ENCODE data around the gene KRT2. TPM values are rescaled to one million over a fixed set of nuclear protein-coding genes. Genes with fewer than 3 reads are reported as not detected.
A peak's percentile ranks its signal among the peaks of the same experiment; 100 is the strongest.

The KRT2 gene
- total and polyA plus RNA-seq, 9 of the 15 experiments (the other 6 are each of a cell fraction or from before 2014, with no cell fraction given): 0.03 to 0.69 (median 0.07) TPM; not detected in 2

- Histone ChIP-seq H3K4me2 (ENCODE audit: insufficient read depth, low read length) (no peak overlapping the region), H3K27me3 (ENCODE audit: control insufficient read depth in 2 of 2, insufficient read depth in 2 of 2, low read length in 2 of 2) (no peaks in the 10 kb centered on the region), H3K79me2 (ENCODE audit: control insufficient read depth, insufficient read depth, low read length) (no peaks in the 10 kb centered on the region), H4K20me1 (replicated peaks; ENCODE audit: control insufficient read depth, insufficient read depth, low read length) (no peaks in the 10 kb centered on the region), H3K27ac (ENCODE audit: extremely low read depth, low read depth, low read length) (no peak overlapping the region), H3K9ac (ENCODE audit: insufficient read depth in 1 of 2, low read depth in 2 of 2, low read length in 2 of 2) (no peak overlapping the region), H3K36me3 (ENCODE audit: control insufficient read depth, insufficient read depth, low read length) (no peaks in the 10 kb centered on the region), H3K4me1 (replicated peaks in 1 of 2; ENCODE audit: control insufficient read depth in 2 of 2, insufficient read depth in 2 of 2, low read length in 2 of 2) (peaks cover 49 to 58% of the 10 kb centered on the region in 2 experiments), H2AFZ (ENCODE audit: low read depth, low read length) (no peak overlapping the region), H3K9me3 (replicated peaks; ENCODE audit: control insufficient read depth, insufficient read depth, low read depth, low read length) (no peaks in the 10 kb centered on the region), H3K9me1 (ENCODE audit: control insufficient read depth, insufficient read depth, low read length) (peaks cover 2% of the 10 kb centered on the region), H3K4me3 (no peak overlapping the region)
- DNase-seq (ENCODE audit: extremely low read depth in 1 of 4, low spot score in 3 of 4) (peak in 1 of 4 experiments; percentile 17), FAIRE-seq (no peak), ATAC-seq (no peak)
- CTCF ChIA-PET (ENCODE audit: low intra/inter-chr PET ratio): no interaction called here
- BruUV-seq (replicated peaks): no TSS peak
- POLR2A ChIA-PET: interaction anchor here (0.7 kb wide), 1 partner anchor 15 kb away, joined by 3 read pairs; no protein-coding TSS in a partner anchor
- 90% methylated on average over 6 of the region's 7 CpGs for WGBS (ENCODE audit: insufficient coverage, low coverage, missing lambda C conversion rate)
- in situ Hi-C loops (cut with MboI) (no loop called here), intact Hi-C loops (cut with micrococcal nuclease) (no loop called here)
- TF ChIP-seq ZNF766 (CRISPR knock-in tag; conservative IDR thresholded peaks at IDR 0.05): 0 out of 2 replicates have a peak, but pooled peaks have one; percentile 12
- no peak for TF ChIP-seq ZNF592 (IDR thresholded peaks at IDR 0.05)
These were observed 7.4 kb upstream of the KRT2 start for GRCh38 chr12:52659395-52659794.

Measured in K562 (cell line).